LoVo (cell line): Measurements from ENCODE around the gene GMDS.

ENCODE experiments used
- DNase-seq: peaks from one replicate; pipeline ENCODE4 v3.0.0-alpha.2; 2016; ENCODE audit warnings: low spot score

GMDS gene

DNA sequence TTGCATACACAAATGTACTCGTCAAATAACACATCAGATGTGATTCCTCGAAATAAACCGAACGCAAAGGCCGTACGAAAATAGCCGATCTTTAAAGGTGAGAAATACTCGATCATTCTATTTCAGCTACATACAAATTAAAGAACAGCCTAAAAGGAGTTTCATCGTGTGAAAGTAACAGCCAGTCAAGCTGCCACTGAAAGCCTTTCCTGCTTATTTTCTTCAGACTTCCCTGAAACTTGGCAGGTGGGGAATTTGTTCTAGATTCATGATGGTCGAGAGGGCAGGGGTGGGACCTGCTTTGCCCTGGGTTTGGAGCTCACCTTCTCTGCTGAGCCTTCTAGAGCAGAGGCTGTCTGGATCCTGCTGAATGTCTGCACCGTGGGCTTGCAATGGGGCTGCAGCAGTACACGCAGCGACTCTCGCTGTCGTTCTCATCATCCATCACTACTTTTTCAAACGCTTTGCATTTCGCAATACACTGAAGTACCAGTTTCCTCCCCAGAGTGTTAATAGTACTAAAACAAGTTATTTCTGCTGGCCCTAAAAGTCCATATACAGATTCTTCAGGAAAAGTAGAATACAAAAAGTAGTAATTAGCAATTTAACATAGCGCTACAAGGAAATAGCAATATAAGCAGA, 619.5 kb downstream of the GMDS start:
- no peak for DNase-seq

DNA sequence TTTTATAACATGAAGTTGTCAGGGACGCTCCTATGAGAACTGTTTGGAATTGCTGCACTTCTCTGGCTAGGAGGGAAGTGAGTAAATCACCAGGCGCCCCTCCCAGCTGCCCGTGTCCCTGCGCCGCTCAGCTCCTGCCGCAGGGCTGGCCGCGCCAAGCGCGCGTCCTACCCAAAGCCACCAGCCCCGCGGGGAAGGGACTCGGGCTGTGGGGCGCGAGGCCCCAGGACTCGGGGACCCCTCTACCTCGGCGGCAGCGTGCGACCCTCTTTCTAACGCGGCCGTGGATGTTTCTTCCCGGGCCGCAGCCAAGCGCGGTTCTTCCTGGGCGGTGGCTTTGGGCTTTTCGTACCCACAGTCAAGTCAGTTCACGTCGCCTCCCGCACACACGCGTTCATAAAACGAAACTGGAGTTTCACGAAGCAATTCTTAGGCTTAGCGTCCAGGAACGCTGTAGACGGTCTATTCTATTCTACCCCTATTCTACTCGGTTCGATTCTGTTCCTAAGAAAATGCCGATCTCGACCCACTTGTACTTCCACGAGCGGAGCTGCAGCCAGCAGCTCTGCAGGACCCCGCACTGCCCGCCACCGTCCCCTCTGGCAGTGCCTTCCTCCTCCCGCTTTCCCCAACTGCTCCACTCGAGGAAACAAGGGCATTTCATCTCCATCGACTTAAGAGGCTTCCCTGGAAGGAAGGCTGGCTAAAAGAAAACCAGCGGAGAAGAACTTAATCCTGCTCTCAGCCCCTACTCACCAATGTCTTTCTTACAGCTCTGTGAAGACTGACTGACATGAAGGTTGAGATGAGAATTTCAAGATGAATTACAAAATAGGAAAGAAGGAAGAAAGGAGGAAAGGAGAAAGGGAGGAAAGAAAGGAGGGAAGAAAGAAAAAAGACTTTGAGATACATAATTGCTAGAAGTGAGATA, 620.3 kb downstream of the GMDS start:
- no peak for DNase-seq

DNA sequence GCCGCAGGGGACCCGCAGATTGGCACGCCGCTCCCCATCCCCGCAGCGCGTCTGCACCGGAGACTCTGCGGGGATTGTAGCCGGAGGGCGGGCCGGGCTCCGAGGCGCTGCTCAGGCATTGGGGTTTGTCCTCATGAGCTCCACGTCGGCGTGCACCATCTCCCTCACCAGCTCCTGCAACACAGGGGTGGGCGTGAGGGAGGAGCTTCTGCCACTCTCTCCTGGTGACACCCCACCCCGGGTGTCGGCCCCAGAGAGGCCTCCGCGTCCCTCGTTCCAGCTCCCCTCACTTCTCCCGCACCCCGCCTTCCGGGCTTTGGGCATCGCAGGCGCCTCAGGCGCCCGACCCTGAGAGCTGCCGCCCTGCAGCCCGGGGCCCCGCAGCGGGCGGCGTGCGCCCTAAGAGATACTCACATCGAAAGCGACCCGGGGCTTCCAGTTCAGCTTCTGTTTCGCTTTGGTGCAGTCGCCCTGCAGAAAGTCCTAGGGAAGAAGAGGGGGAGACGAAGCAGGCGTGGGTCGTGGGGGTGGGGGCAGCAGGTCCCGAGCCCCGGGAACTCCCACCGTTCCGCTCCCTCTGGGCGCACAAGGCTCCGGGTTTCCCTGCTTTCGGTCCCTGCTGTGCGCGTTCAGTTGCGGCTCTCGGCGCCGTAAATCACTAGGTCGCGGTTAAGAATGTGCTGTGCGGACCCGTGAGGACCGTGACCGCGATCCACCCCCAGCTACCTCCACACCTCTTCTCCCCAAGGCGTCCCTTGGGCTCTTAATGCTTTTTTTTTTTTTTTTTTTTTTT, 621.2 kb downstream of the GMDS start:
- DNase-seq: no peak

DNA sequence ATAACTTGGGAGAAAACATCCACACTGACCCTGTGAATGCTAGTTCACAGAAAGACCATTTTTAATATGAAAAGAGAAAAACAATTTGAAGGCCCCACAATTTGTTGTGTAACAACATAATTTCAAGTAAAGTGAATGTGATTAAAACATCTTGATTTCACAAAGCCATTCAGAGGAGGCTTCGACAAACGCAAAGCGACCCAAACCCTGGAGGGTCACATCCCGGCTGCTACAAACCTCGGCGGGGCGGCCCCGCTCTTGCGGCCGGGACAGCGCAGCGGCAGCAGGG, 621.7 kb downstream of the GMDS start:
- DNase-seq: no peak

DNA sequence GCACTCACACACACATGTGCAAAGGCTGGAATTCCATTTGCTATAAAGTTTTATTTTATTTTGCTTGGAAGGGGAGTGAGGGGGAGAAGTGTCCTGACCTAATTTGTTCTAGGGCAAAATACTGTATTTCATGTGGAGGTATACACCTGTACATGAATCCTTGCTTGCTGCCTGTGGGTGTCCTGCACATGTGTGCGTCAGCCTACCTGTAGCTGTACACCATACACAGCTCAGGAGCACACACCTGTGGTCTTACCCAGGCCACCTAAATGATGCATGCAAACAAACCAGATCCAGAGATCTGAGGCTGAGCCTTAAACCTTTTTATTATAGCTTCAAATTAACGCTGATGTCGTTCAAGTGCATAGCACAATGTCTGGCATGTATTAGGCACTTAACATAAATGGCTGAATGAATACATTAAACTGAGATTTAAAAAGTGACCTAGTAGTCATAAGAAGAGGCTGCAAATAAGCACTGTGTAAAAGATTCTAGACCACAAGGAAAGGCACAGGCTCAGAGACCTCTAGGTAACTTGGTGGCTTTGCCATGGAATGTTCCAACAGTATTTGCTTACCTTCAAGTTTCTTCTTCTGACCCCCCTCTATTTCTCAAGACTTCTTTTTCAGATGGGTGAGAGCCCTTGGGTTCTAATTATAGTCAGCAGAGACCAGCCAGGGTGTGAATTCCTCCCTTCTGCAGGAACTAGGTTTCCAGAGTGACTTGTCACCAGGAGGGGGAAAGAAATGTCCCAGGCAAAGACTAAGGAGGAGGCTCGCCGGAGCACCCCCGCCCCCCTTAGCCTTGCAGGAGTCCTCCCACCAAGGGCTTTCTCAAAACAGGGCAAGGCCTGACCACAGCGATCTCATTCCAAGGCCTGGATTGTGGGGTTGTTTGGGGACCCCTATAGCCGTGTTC, 622.3 kb downstream of the GMDS start:
- DNase-seq: no peak

DNA sequence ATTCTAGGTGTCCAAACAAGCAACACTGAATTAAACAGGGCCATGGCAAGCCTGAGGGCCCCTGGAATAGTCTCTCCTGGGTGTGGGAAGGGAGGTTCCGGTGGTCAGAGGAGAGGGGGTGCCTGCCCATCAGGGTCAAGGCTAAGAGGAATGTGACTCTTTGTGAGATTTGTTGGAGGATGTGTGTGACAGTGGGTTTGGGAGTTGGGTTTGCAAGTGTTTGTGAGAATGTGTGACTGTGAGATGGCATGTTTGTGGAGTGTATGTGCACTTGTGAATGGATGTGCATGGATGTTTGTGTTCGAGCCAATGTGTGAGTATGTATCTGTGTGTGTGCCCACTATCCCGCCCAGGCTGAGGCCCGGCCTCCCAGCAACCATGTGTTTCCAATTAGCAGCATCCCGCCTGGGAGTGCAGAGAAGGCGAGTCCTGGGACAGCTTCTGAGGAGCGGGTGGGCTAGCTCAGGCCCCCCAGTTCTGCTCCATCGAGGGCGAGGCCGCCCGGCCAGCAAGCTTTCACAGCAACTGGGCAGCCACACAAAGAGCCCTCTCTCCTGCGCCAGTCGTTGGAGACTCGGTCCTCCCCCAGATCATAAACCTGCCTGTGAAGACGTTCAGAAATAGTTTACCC, 623.1 kb downstream of the GMDS start:
- no peak for DNase-seq

DNA sequence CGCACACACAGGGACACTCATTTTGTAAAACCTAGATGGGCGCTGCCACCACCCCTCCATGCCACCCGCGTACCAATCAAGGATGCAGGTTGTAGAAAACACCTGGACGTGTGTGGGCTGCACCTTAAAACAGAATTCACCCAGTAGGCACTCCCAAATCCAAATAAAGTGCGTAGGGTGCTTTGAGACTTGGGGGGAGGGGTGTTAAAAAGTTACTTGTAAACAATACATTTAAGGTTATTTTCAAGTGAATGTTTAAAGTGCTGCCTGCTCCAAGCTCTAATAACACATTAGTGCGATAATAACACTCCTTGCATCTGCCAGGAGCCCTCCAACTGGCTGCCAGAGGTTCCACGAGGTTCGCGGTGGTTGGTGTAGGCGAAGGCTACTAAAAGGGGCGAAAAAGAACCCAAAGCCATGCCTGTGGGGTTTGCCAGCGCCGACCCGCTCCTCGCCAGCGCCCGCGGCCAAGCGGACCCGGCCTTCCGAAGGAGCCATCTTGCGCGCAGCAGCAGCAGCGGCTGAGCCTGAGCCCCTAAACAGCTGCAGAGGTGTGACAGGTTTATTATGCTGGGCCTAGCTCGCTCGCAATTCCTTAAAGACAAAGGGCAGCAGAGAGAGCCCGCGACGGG, 624.2 kb downstream of the GMDS start:
- DNase-seq: no peak

DNA sequence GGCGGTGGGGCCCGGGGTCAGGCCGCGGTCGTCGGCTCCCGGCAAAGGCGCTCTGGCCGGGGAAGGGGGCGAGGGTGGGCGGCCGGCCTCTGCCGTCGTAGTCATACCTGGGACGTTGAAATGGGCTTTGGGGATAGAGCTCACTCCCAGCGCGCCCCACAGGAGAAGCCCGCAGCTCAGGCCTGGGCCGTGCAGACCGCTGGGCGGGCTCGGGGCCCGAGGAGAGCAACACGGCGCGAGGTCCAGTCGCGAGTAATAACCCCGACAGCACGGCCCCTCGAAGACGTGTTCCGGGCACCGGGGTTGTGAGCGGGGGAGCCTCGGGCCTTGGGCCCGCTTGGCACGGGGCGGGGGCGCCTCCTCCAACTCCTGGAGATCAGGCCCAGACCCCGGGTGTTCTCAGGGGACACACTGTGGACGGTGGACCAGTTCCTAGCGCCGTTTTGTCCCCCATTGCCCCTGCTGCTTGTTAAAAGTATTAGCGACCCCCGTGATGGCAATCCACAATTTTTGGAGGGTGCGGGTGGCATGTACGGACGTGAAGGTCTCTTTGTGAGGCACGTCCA, 624.8 kb downstream of the GMDS start:
- no peak for DNase-seq

DNA sequence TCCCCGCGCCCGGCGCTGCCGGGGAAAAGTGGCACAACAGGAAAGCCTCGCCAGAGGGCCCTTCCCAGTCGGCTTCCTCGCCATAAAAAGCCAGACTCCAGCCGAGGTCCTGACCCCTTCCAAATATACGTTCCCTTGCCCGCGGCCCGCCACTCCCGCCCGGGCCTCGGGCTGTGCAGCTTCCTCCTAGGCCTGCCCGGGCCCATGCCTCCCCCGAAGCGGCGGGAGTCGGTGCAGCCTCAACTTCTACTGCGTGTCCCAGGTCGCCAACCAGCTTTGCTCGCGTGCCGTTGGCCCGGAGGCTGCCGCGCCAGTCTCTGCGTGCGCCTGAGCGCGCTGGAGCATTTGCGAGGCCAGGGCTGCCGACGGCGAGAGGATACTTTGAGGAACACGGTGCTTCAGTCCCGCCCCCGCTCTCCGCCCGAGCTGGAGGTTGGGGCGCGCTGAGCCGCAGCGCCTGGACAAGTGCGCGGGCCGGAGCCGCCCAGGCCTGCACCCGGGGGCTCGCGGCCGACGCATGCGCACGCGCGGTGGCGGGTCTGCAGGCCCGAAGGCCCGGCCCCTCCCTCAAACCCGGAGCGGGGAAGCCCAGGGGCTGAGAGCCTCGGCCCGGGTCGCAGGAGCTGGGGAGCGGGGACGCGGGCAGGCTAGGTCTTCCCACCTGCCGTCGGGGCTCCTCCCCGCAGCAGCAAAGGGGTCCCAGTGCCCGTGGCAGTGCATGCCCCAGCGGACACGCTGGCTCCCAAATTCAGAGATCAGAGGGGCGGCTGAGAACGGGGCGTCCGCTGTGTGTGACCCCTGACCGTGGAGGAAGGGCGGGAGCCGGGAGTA, 625.5 kb downstream of the GMDS start:
- no peak for DNase-seq

DNA sequence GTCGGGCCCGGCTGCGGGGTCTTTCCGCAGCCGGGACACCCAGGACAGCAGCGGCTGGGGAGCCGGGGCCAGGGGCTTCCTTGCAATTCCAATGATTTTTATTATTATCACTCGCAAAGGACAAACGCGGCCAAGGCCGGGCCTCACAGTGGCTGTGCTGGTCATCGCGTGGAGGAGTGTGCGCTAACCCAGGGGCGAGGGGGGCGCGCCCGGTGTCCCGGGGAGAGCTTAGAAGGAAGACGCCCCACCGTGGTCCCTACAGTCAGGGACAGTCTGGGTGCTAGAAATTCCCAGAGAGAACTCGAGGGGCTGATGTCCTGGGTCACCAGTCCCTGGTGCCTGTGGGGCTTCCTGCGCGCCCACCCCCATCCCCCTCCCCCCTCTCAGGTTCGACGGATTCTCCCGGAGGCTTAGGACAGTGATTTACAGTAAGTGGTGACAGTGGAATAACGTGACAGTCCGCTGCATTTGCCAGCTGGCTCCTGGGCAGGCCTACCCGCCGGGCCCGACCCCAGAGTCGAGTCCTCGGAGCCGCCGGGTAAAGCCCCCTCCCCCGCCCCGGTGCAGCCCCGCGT, 626.2 kb downstream of the GMDS start:
- no peak for DNase-seq

DNA sequence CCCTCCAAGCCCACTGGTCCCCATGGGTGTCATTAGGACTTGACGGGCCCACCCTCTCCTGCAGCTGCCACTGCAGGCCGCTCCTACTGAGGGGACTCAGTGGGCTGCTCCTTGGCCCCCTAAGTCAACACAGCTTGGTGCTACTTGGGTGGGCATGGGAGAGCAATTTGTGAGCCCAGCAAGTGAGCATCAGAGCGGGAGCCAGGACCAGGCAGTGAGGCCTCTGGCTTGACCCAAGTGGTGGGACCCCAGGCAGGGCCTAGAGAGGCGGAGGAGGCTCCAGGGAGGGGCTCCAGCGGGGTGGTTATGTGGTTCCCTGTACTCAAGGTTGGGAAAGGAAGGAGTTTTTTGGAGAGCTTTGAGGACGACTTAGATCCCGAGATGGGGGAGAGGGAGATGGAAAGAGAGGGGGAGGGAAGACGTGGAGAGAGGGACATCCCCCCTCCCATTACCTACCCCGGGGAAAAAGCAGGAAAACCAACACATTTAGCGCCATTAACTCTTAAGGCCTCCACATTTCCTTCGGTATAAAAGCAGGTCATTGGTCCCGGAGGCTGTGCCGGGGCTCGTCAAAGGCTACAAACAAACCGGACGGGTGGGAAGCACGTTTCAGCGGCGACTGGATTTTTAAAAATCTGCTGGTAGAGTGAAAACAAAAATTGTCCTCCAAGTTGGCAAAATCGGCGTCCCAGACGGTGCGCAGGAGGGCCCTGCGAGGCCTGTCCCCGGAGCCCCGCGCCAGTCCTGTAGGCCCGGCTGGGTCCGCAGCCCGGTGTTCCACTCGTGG, 626.9 kb downstream of the GMDS start:
- DNase-seq: no peak

DNA sequence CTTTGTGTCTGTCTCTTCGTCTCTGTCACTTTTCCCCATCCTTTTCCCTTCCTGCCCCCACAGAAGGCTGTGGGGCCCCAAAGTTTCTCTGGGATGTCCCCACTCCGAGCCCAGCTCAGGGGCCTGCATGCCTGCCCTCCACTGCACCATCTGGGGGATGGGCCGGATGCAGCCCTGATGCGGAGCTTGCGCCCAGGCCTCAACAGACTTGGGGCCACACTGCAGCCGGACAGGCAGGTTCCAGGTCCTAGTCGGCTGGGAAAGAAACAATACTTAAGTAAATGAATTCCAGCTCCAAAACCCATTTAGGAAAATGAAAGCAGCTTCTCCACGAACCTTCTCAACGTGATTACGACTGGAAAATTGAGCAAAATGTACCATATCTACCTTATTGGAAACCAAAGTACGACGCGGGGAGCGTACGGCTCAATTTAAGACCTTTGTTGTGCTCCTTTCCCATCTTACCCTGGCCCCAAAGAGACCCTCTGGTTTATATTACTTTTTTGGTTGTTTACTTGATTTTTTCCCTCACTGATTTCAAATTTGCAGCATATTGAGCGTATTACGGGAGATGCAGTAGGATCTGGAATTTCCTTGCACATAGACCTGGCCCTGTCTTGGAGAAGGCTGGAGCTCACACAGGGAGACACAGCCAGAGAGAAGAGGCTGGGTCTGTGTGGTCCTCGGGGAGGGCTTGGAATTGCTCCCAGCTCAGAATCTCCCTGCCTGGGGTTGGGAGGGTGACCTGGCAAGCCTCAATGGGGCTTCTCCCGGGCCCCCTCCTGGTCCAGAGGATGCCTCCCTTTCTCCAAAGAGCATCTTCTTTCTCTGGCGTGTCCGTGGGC, 627.7 kb downstream of the GMDS start:
- no peak for DNase-seq

DNA sequence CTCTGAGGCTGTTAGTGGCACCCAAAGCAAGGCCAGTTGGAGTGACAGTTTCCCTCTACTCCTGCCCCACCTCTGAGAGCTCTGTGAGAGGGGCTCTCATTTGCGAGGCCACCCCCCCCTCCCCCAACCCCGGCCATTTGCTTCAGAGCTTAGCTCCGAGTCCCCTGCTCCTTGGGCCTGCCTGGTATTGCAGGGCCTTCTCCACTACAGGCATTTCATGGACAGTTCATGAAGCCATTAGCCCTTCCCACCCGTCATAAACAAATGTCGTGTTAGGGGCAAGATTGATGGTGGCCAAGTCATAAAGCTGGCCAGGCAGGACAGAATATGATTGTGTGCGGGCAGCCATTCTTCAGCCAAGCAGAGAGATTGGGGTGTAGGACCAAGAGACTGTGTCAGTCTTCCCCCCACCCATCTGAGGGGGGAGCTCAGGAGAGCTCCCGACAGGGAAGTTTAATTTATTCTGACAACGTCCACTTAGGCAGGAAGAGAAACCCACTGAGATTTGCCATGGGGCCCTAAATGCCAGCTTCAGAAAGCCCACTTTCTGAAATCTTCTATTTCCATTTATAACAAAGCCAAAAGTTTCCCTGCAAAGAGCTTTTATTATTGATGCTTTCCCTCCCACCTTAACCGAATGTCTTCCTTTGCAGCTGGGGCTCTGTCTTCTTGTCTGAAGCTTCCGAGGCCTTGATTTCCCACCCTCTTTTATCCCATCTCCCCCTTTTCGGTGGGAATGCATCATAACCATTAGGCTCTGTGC, 628.5 kb downstream of the GMDS start:
- DNase-seq: no peak

DNA sequence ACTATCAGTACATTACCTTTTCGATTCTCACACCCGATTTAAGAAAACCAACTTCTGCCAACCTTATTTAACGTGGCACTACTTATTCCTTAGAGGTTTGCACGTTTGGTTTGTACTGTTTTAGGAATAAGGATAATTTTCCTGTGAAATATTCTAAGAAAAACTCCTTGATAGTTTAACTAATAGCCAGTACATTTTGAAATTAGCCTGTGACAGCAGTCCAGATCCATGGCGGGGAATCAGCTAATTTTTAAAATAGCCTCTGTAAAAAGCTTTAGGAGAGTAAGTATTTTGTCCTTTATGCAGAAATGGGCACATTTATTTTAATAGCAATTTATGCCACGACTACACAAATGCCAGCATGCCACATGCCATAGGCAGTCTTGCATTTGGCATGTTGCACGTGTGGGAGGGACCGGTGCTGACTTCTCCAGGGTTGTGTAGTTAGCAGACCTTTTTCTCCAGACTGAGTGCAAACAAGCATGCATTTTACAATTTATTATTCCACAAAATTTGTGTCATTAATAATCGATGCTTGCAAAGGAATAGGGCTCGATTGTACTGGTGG, 629.5 kb downstream of the GMDS start:
- no peak for DNase-seq

DNA sequence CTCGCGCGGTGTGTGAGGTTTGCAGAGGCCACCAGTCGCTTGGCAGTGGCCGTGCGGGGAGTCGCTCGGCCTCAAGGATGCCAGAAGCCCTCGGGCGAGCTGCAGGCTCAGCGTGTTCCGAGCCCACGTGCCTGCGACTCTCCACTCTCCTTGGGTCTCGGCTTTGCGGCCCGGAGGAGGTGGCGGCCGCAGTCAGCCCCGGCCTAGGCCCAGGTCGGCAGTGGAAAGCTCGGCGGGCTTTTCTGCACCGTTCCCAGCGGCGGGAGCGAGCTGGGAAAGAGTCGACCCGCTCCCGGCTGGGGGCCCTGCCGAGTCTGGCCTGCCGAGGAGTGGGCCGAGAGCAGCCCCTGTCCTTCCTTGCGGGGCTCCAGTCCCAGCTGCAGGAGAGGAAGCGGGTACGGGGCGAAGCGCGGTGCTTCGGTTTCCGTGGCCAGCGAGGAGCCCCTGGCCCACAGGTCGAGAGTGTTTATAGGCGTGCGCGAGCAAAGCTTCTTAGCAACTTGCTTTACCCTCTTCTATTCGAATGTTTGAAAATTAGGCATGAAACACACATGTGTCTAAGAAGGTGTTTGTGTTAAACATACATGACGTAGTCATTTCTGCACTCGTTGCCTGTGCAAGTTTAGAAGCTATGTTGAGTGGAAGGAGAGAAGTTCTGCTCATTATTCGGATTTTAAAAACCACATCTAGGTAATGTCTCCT, 630.1 kb downstream of the GMDS start:
- no peak for DNase-seq
